HFFc6 (cell line): ENCODE measurements around the gene ZNF654. TPM values are rescaled to one million over a fixed set of nuclear protein-coding genes. Genes with fewer than 3 reads are reported as not detected.
"Not testable (repeated sequence)": the region's sequence is repeated elsewhere in the genome, so short reads cannot be mapped to it uniquely, and the experiment has no call there.

Experiments
- DNase-seq: peaks from one replicate; pipeline ENCODE4 v3.0.0-alpha.2; 2018
- H3K27ac Mint-ChIP-seq: 2 replicates; pipeline ENCODE4 v1.8.0; 2020; ENCODE audit warnings: mild to moderate bottlenecking, mixed read lengths
- H3K27me3 Mint-ChIP-seq: 2 replicates; pipeline ENCODE4 v1.8.0; 2021; ENCODE audit warnings: mild to moderate bottlenecking, moderate library complexity, mixed read lengths; ENCODE audit not compliant: insufficient read depth
- H3K36me3 Mint-ChIP-seq: 2 replicates; pipeline ENCODE4 v1.8.0; 2021; ENCODE audit warnings: low read depth, mixed read lengths
- H3K4me1 Mint-ChIP-seq: 2 replicates; pipeline ENCODE4 v1.8.0; 2020; ENCODE audit warnings: low read depth, mixed read lengths
- H3K4me3 Mint-ChIP-seq: 2 replicates; pipeline ENCODE4 v1.8.0; 2020; ENCODE audit warnings: mild to moderate bottlenecking, moderate library complexity, mixed read lengths
- H3K9me3 Mint-ChIP-seq: 2 replicates; pipeline ENCODE4 v1.8.0; 2020; ENCODE audit warnings: mild to moderate bottlenecking, mixed read lengths
- total RNA-seq, 6 experiments: library from RNA; stranded (reverse); fragmentation: NEBNext Ultra II Directional; extraction: Animal tissue kit (Norgen Biotek cat#: 25700); gene quantifications; 2 replicates in 1 of 6; 3 replicates in 5 of 6; pipeline ENCODE4 v1.2.3, GENCODE V29; 2021
- TF ChIP-seq, protein P1 (sequence below): fragments of 200-600 bp; sonication (generic); IDR thresholded peaks from 2 replicates; pipeline ENCODE4 v1.5.0; 2021; ENCODE audit warnings: antibody characterized with exemption, mild to moderate bottlenecking

ZNF654 gene
- total RNA-seq, 6 experiments from 2014 or later: 11.5 to 15.5 (median 14.4) TPM

DNA sequence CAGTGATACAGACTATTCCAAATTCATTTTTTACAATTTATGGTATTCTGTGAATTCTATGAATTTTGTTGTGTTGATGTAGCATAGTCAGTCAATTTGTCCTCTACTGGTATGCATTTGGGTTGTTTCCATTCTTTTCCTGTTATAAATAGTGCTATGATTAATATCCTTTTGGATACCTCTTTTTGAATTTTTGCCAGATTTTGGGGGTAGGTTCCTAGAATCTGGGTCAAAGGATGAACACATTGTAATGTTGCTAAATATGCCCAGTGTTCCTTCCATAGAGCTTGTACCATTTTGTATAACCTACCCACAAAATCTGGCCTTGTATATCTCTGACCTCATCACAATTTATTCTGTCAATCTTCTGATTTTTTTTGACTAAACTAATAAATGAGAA lies 46.3 kb downstream of the ZNF654 start:
- H3K36me3 Mint-ChIP-seq: peaks cover 22% of the 10 kb centered on the region
- peak overlapping the region; percentile 15; the same call in 1 of the 2 replicates for H3K27ac Mint-ChIP-seq
- H3K9me3 Mint-ChIP-seq: no peaks in the 10 kb centered on the region
- TF ChIP-seq, protein P1, sequence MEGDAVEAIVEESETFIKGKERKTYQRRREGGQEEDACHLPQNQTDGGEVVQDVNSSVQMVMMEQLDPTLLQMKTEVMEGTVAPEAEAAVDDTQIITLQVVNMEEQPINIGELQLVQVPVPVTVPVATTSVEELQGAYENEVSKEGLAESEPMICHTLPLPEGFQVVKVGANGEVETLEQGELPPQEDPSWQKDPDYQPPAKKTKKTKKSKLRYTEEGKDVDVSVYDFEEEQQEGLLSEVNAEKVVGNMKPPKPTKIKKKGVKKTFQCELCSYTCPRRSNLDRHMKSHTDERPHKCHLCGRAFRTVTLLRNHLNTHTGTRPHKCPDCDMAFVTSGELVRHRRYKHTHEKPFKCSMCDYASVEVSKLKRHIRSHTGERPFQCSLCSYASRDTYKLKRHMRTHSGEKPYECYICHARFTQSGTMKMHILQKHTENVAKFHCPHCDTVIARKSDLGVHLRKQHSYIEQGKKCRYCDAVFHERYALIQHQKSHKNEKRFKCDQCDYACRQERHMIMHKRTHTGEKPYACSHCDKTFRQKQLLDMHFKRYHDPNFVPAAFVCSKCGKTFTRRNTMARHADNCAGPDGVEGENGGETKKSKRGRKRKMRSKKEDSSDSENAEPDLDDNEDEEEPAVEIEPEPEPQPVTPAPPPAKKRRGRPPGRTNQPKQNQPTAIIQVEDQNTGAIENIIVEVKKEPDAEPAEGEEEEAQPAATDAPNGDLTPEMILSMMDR: no peak
- H3K27me3 Mint-ChIP-seq: peaks cover 2% of the 10 kb centered on the region; the same call in 1 of the 2 replicates
- no peak overlapping the region for H3K4me3 Mint-ChIP-seq
- H3K4me1 Mint-ChIP-seq: peaks cover 65% of the 10 kb centered on the region
- DNase-seq: no peak

DNA sequence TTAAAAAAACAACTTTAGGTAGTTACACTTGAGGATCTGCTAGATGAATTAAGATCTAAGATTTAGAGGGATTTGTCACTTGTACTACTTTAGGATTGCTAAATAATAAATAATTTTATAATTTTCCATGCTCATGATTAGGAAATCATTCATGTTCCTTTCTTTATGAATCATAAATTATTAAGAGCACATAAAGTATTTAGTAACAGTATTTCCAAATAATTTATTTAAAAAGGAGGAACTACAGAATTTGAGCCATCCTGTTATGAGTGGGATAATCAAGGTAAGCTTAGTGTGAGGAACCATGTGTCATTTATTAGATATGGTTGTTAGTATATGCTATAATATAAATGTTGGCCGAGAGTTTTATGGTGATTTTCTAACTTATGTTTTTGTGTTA lies 53.2 kb downstream of the ZNF654 start:
- no peak overlapping the region for H3K4me3 Mint-ChIP-seq
- H3K27ac Mint-ChIP-seq: no peak overlapping the region; the same call in 1 of the 2 replicates
- no peak for DNase-seq
- no peaks in the 10 kb centered on the region for H3K27me3 Mint-ChIP-seq
- TF ChIP-seq, protein P1: no peak
- no peaks in the 10 kb centered on the region for H3K9me3 Mint-ChIP-seq
- peaks cover 8% of the 10 kb centered on the region; the same call in 1 of the 2 replicates for H3K36me3 Mint-ChIP-seq
- H3K4me1 Mint-ChIP-seq: peaks cover 40% of the 10 kb centered on the region

DNA sequence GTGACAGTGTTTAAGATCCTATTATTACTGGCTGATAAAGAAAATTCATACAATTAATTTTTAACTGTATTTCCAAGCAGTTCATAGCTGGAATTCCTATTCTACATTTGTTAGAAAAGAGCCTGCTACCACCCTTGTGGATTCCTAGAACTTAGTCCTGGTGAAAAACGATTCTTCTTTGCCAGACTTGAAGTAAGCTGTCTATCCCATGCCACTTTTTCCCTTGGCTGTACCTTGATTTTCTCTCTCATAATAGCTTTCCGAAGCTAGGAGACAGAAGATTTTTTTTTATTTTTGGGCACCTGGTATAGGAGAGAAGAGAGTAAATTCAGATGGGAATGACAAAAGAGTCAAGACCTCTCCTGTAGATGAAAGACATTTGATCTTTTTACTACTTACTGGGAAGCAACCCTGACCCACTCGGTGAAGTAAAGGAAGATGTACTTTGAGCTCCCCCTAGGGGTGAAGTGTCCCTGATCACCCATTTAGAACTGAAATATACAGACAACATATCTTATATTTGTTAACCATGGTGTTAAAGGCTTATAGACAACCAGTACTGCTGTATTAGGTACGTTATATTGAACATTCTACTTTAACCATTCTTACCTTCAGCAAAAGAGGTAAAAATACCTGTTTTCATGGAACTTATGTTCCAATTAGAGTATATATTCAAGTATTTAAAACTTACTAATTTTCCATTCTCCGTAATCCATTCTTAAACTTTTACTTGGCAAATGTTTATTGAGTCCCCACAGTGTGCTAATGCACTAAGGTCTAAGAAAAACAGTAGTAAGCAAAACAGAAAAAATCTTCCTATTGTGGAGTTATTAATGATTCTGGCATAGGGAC lies 54.5 kb downstream of the ZNF654 start:
- Mint-ChIP-seq H3K4me1 (peaks cover 28% of the 10 kb centered on the region), H3K4me3 (no peak overlapping the region), H3K27ac (no peak overlapping the region), H3K36me3 (peaks cover 21% of the 10 kb centered on the region), H3K9me3 (0 out of 2 replicates have a peak, but pooled peaks cover 3% of the 10 kb centered on the region), H3K27me3 (no peaks in the 10 kb centered on the region)
- peak; percentile 58 for DNase-seq
- TF ChIP-seq, protein P1: peak; percentile 87

DNA sequence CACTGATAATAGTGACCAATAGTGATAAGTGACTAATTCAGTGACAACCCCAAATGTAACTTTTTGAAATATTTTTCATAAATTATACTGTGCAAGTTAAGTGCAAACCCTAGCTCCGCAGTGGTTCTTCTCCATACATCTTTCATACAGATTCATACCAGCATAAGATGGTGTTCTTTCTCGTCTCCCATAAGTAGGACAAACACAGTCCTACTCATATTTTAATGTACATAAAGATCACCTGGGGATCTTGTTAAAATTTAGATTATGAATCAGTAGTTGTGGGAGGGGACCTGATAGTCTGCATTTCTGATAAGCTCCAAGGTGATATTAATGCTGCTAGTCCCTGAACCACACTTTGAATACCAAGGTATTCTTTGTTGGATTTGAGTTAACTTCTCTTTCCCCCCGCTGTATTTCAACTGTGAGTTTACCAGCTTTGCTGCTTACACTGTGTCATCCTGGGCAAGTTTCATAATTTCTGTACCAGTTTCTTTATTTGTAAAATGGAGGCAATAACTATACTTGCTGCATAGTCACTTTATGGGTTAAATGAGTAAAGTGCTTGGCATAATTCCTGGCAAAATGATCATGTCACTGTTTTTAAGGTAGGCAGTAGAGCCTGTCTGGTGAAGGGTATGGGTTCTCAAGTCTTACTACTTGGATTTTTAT lies 56.0 kb downstream of the ZNF654 start:
- Mint-ChIP-seq H3K27ac (no peak overlapping the region), H3K9me3 (0 out of 2 replicates have a peak, but pooled peaks cover 3% of the 10 kb centered on the region), H3K36me3 (peaks cover 23% of the 10 kb centered on the region), H3K4me1 (peaks cover 13% of the 10 kb centered on the region), H3K27me3 (no peaks in the 10 kb centered on the region), H3K4me3 (no peak overlapping the region)
- DNase-seq: no peak
- TF ChIP-seq, protein P1: no peak

DNA sequence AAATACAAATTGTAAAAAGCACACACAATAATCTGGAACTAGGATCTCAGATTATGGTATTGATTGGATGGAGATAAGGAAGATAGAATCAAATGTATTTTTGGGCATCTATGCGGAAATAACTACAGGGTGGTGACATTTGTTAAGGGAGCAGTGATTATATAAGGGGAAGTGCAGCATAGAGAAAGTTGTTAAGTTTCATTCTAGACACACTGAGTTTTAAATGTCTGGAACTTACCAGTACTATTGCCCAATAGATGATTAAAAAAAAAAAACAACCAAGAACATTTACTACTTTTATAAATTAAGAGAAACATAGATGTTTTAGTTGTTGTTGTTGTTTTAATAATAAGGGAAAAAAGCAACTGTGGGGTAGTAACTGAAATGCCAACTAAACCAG lies 58.6 kb downstream of the ZNF654 start:
- H3K36me3 Mint-ChIP-seq: peaks cover 23% of the 10 kb centered on the region
- H3K27me3 Mint-ChIP-seq: peaks cover 1% of the 10 kb centered on the region; the same call in 1 of the 2 replicates
- no peak for DNase-seq
- H3K4me1 Mint-ChIP-seq: peaks cover 9% of the 10 kb centered on the region
- TF ChIP-seq, protein P1: no peak
- H3K4me3 Mint-ChIP-seq: no peak overlapping the region
- H3K9me3 Mint-ChIP-seq: 0 out of 2 replicates have a peak, but pooled peaks cover 3% of the 10 kb centered on the region
- no peak overlapping the region for H3K27ac Mint-ChIP-seq

DNA sequence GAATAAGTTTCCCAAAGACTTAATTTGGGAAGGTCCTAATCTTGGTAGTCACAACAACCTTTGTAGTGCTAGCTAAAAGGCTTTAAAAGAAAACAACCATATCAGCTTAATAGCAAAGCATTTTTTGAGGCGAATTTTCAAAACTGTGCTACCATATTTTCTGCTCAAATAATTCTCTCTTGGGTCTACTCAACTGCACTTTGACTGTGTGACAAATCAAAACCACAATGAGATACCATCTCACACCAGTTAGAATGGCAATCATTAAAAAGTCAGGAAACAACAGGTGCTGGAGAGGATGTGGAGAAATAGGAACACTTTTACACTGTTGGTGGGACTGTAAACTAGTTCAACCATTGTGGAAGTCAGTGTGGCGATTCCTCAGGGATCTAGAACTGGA lies 59.5 kb downstream of the ZNF654 start:
- H3K4me1 Mint-ChIP-seq, H3K4me3 Mint-ChIP-seq, H3K27me3 Mint-ChIP-seq, H3K27ac Mint-ChIP-seq, DNase-seq, H3K9me3 Mint-ChIP-seq: not testable (repeated sequence)
- peaks cover 23% of the 10 kb centered on the region for H3K36me3 Mint-ChIP-seq
